Muscle of leg (tissue), 11 donors: Measurements from ENCODE around the gene OR2B2. TPM values are rescaled to one million over a fixed set of nuclear protein-coding genes. Genes with fewer than 3 reads are reported as not detected.

ENCODE experiments used
- DNase-seq: peaks from one replicate; pipeline ENCODE4 v3.0.0; 2013
- H3K27ac ChIP-seq: one replicate; pipeline ENCODE4 v1.5.1; 2013; ENCODE audit warnings: mild to moderate bottlenecking, low read length, control low read depth
- H3K27me3 ChIP-seq: one replicate; pipeline ENCODE4 v1.6.1; 2013; ENCODE audit warnings: low read length; ENCODE audit not compliant: control insufficient read depth, insufficient read depth
- H3K36me3 ChIP-seq: one replicate; pipeline ENCODE4 v1.6.1; 2013; ENCODE audit warnings: low read length; ENCODE audit not compliant: control insufficient read depth, insufficient read depth
- H3K4me1 ChIP-seq: one replicate; pipeline ENCODE4 v1.6.1; 2013; ENCODE audit warnings: low read length; ENCODE audit not compliant: control insufficient read depth, insufficient read depth
- H3K4me3 ChIP-seq: one replicate; pipeline ENCODE4 v1.5.1; 2013; ENCODE audit warnings: low read length, control low read depth
- H3K9me3 ChIP-seq: replicated peaks from 2 replicates; pipeline ENCODE4 v1.6.1; 2013; ENCODE audit warnings: low read depth, low read length; ENCODE audit not compliant: control insufficient read depth
- WGBS: methylation state at CpG from one replicate; pipeline ENCODE4 v1.1.5; 2013; ENCODE audit warnings: missing lambda C conversion rate; ENCODE audit not compliant: insufficient coverage; 5-methylcytosine and 5-hydroxymethylcytosine counted together
- polyA plus RNA-seq, 8 donors: library from polyadenylated mRNA; unstranded; fragments of 120-200 nt; gene quantifications; one replicate each; pipeline versions ENCODE4 v1.2.1 to v1.2.3, GENCODE V29; 2013; ENCODE audit warnings: inconsistent platforms in 1 of 8, low replicate concordance in 1 of 8; ENCODE audit not compliant: insufficient read length in 8 of 8, insufficient read depth in 1 of 8
- total RNA-seq: library from RNA; stranded (reverse); fragments of 120-200 nt; gene quantifications from one replicate; pipeline ENCODE4 v1.2.4, GENCODE V29; 2013

Gene OR2B2
- total and polyA plus RNA-seq, 9 donors = not detected

DNA sequence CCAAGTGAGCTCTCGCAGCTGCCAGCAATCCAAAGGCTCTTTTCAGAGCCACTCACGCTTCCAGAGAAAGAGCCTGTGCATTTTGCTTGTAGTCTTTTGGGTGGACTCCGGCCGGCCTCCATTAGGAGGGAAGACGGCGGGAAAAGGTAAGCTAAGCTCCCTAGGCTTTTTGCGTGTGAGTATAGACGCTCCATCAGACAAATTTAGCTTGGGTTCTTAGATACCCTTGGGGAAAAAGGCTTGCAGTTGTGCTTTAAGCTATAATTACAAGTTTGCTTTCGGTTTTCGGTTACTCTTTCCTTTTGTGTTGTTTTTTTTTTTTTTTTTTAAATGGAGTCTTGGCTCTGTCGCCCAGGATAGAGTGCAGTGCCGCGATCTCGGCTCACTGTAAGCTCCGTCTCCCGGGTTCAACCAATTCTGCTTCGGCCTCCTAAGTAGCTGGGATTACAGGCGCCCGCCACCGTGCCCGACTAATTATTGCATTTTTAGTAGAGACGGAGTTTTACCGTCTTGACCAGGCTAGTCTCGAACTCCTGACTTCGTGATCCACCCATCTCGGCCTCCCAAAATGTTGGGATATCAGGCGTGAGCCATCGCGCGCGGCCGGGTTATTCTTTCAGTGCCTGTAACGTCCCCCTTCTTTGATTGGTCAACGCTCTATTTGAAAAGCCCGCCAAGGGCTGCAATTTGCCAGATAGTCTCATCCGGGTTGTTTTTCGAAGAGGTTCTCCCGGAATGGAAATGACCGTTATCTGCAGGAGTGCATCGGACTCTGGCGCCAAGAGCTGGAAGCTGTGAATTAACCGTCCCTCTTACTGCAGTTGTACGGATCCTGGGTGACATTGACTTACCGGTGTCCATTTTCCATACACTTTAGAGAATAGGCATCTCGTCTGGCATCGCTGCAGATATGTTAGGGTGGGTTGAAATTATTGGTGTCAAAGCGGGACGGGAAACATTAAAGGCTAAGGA lies 18.1 kb downstream of the OR2B2 start:
- Histone ChIP-seq H3K27ac (peak overlapping the region; percentile 99), H3K27me3 (no peaks in the 10 kb centered on the region), H3K36me3 (no peaks in the 10 kb centered on the region), H3K4me1 (peaks cover 33% of the 10 kb centered on the region), H3K9me3 (no peaks in the 10 kb centered on the region), H3K4me3 (peak overlapping the region; percentile 88)
- peak; percentile 99 for DNase-seq
- WGBS = 0% methylated on average over 38 of the region's 48 CpGs

GRCh38 chr6:27893059-27893835 lies 18.9 kb downstream of the OR2B2 start:
- under 1% methylated on average over 35 of the region's 41 CpGs for WGBS
- no peaks in the 10 kb centered on the region for H3K27me3 ChIP-seq

DNA sequence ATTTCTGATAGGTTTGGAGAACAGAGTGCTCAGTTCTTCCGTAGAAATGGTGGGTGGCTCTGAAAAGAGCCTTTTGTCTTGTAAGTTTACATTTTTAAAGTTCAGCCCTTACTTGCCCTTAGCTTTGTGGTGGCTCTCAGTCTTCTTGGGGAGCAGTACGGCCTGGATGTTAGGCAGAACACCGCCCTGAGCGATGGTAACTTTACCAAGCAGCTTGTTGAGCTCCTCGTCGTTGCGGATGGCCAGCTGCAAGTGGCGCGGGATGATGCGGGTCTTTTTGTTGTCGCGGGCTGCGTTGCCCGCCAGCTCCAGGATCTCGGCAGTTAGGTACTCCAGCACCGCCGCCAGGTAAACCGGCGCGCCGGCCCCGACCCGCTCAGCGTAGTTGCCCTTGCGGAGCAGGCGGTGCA lies 19.5 kb downstream of the OR2B2 start:
- peak overlapping the region; percentile 88 for H3K4me3 ChIP-seq
- no peaks in the 10 kb centered on the region for H3K9me3 ChIP-seq
- peak overlapping the region; percentile 99 for H3K27ac ChIP-seq
- H3K4me1 ChIP-seq = peaks cover 35% of the 10 kb centered on the region
- no peak for DNase-seq
- H3K36me3 ChIP-seq = no peaks in the 10 kb centered on the region
- no peaks in the 10 kb centered on the region for H3K27me3 ChIP-seq
- WGBS = 2% methylated on average over 25 of the region's 26 CpGs

More at GRCh38 chr6:27893059-27893835, 18.9 kb downstream of the OR2B2 start:
- Histone ChIP-seq H3K4me3 (peak overlapping the region; percentile 88), H3K4me1 (peaks cover 35% of the 10 kb centered on the region), H3K36me3 (no peaks in the 10 kb centered on the region), H3K27ac (peak overlapping the region; percentile 99), H3K9me3 (no peaks in the 10 kb centered on the region)
- DNase-seq = peak; percentile 99

GRCh38 chr6:27891320-27891875 lies 20.8 kb downstream of the OR2B2 start:
- H3K4me1 ChIP-seq = peaks cover 35% of the 10 kb centered on the region
- no CpG with 5 or more reads among the region's 7 CpGs for WGBS
- H3K4me3 ChIP-seq = peak overlapping the region; percentile 88
- H3K27ac ChIP-seq = peak overlapping the region; percentile 99
- H3K36me3 ChIP-seq = no peaks in the 10 kb centered on the region
- H3K27me3 ChIP-seq = no peaks in the 10 kb centered on the region
- no peaks in the 10 kb centered on the region for H3K9me3 ChIP-seq
- no peak for DNase-seq

GRCh38 chr6:27890445-27891319 lies 21.5 kb downstream of the OR2B2 start:
- WGBS = under 1% methylated on average over 41 of the region's 50 CpGs
- Histone ChIP-seq H3K36me3 (no peaks in the 10 kb centered on the region), H3K4me3 (peak overlapping the region; percentile 59), H3K9me3 (no peaks in the 10 kb centered on the region), H3K27me3 (no peaks in the 10 kb centered on the region), H3K4me1 (peaks cover 35% of the 10 kb centered on the region), H3K27ac (peak overlapping the region; percentile 99)
- peak; percentile 98 for DNase-seq

DNA sequence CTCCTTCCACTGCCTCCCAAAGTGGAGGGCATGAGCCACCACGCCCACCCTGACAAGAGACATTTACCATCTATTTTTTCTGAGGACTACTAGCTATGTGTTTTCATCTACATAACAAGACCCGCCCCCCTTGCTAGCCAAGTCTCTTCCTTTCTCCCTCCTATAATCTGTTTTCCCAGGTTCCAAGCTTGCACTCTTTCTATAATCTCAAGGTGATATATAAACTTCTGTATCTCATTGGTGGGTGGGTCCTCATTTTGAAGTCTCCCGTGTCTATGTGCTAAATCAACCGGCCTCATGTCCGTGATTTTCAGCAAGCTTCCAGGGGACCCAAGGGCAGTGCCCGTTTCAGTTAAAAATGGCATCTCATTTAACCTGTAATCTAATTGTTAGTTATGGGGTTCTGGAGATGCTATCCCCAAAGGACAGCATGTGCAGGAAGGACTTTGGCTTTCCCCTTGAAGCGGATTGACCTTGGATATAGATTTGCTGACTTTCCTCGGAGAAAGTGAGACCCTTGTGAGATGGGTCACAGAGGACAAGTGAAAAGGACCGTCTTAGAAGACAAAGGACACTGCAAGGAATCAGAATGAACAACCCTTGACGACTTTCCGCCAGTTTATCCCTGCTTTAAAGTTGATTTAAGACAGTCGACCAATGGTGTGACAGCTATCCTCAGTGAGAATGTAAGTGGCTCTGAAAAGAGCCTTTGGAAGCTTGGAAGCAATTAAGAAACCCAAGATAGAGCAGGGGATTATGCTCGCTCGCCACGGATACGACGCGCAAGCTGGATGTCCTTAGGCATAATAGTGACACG lies 22.4 kb downstream of the OR2B2 start:
- Histone ChIP-seq H3K36me3 (no peaks in the 10 kb centered on the region), H3K4me3 (peak overlapping the region; percentile 59), H3K27ac (peak overlapping the region; percentile 99), H3K9me3 (no peaks in the 10 kb centered on the region), H3K27me3 (no peaks in the 10 kb centered on the region), H3K4me1 (peaks cover 35% of the 10 kb centered on the region)
- DNase-seq = no peak
- WGBS = 6% methylated on average over 14 of the region's 19 CpGs

GRCh38 chr6:27889275-27889627 lies 22.9 kb downstream of the OR2B2 start:
- WGBS = 32% methylated on average over 3 of the region's 3 CpGs
- no peaks in the 10 kb centered on the region for H3K27me3 ChIP-seq
- H3K36me3 ChIP-seq = no peaks in the 10 kb centered on the region

GRCh38 chr6:27888566-27888965 lies 23.6 kb downstream of the OR2B2 start:
- H3K27me3 ChIP-seq = no peaks in the 10 kb centered on the region
- no CpG with 5 or more reads among the region's 2 CpGs for WGBS
- no peak for DNase-seq

More at GRCh38 chr6:27889275-27889627, 22.9 kb downstream of the OR2B2 start:
- Histone ChIP-seq H3K4me1 (peaks cover 35% of the 10 kb centered on the region), H3K27ac (peak overlapping the region; percentile 29), H3K9me3 (no peaks in the 10 kb centered on the region), H3K4me3 (no peak overlapping the region)
- no peak for DNase-seq

GRCh38 chr6:27886073-27886472 lies 26.1 kb downstream of the OR2B2 start:
- WGBS = no CpG with 5 or more reads among the region's 3 CpGs

More at GRCh38 chr6:27888566-27888965, 23.6 kb downstream of the OR2B2 start:
- no peaks in the 10 kb centered on the region for H3K36me3 ChIP-seq
- H3K27ac ChIP-seq = no peak overlapping the region
- peaks cover 28% of the 10 kb centered on the region for H3K4me1 ChIP-seq
- H3K9me3 ChIP-seq = no peaks in the 10 kb centered on the region
- H3K4me3 ChIP-seq = no peak overlapping the region

More at GRCh38 chr6:27886073-27886472, 26.1 kb downstream of the OR2B2 start:
- no peak for DNase-seq
- Histone ChIP-seq H3K9me3 (no peaks in the 10 kb centered on the region), H3K36me3 (no peaks in the 10 kb centered on the region), H3K4me3 (no peak overlapping the region), H3K27ac (no peak overlapping the region), H3K27me3 (no peaks in the 10 kb centered on the region), H3K4me1 (peaks cover 15% of the 10 kb centered on the region)
